Left lung (tissue), 10 donors: ENCODE results near the gene IRAK4. TPM values are rescaled to one million over a fixed set of nuclear protein-coding genes. Genes with fewer than 3 reads are reported as not detected.

Source experiments
- ATAC-seq: fragments of 200-7000 bp; cut with Tn5 transposase; one replicate; pipeline ENCODE4 v1.9.1; 2020; ENCODE audit warnings: moderate library complexity
- DNase-seq, 4 donors: peaks; one replicate each; pipeline ENCODE4 v3.0.0-alpha.2; 2013 to 2020
- H3K27ac ChIP-seq, 2 donors: fragments of 200-600 bp; sonication (generic) in 1 of 2; one replicate each; pipeline versions ENCODE4 v1.5.0 to v1.8.0; 2020 to 2021
- H3K27me3 ChIP-seq, 2 donors: fragments of 200-600 bp; sonication (generic) in 1 of 2; one replicate each; pipeline versions ENCODE4 v1.5.0 to v1.8.0; 2020 to 2021
- H3K36me3 ChIP-seq, 2 donors: fragments of 200-600 bp; sonication (generic) in 1 of 2; one replicate each; pipeline versions ENCODE4 v1.5.0 to v1.8.0; 2020 to 2021
- H3K4me1 ChIP-seq, 2 donors: fragments of 200-600 bp; one replicate each; pipeline ENCODE4 v1.8.0; 2021
- H3K4me3 ChIP-seq, 2 donors: fragments of 200-600 bp; sonication (generic) in 1 of 2; one replicate each; pipeline versions ENCODE4 v1.5.0 to v1.8.0; 2020 to 2021; ENCODE audit warnings: mild to moderate bottlenecking in 1 of 2
- H3K9me3 ChIP-seq, 2 donors: fragments of 200-600 bp; sonication (generic) in 1 of 2; one replicate each; pipeline versions ENCODE4 v1.5.0 to v1.8.0; 2020 to 2021
- intact Hi-C, 2 donors: fragments of 100-400 bp; cut with DNase I; formaldehyde crosslinking; loops; one replicate each; pipeline versions ENCODE4 v1.11.2 to v1.14.2; 2022
- polyA plus RNA-seq, 6 donors: library from polyadenylated mRNA; unstranded; fragments of 120-200 nt; gene quantifications; one replicate each; pipeline ENCODE4 v1.2.1, GENCODE V29; 2013; ENCODE audit not compliant: insufficient read length in 6 of 6
- total RNA-seq, 2 donors: library from RNA; stranded (reverse); fragmentation: NEBNext Ultra II Directional; extraction: Animal tissue kit (Norgen Biotek cat#: 25700); gene quantifications; one replicate each; pipeline ENCODE4 v1.2.1, GENCODE V29; 2021
- TF ChIP-seq, protein P1 (sequence below), 2 donors: fragments of 200-600 bp; sonication (generic) in 1 of 2; IDR thresholded peaks; one replicate each; pipeline versions ENCODE4 v1.5.0 to v1.8.0; 2021; ENCODE audit warnings: antibody characterized with exemption in 2 of 2
- donor health status: DM: no; HTN: yes; CAD: no.
- donor health status: DM: no; HTN: no; CAD: no.

The IRAK4 gene
- total and polyA plus RNA-seq, 8 donors, result 14.3 to 28.4 (median 18.6) TPM

DNA sequence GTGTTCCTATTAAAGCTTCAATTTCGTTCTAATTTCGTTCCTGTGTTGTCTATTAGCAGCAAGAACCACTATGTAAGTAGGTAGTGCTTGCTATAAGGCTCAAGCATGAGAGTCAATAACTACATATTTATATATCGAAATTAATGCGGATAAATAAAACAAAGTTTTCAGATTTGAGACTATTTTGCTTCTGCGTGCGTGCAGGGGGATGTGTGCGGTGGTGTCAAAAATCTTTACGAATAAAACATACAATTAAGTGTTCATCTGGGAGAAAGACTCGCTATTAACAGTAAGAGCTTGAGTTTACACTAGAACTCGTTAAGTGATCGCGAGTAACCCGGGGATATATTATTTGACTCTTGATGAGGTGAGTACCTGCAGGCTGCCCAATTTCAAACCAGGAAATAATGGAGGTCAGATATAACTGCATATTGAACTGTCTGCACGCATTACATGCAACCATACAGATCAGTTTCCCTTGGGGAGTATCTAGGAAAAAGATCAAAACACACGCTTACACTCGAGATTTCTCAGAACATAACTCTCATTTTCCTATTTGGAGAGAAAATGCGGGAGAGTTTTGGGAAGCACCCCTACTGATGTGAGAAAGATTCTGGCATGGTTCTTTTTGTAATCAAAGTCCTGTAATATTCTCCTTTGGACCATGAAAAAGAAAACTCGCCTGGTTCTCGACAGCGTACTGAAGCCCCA lies 46.6 kb downstream of the IRAK4 start:
- Histone ChIP-seq H3K9me3 (no peaks in the 10 kb centered on the region), H3K27ac (peak overlapping the region; percentile 96 to 98), H3K4me1 (peaks cover 0 to 47% of the 10 kb centered on the region in 2 donors), H3K27me3 (no peaks in the 10 kb centered on the region), H3K4me3 (peak overlapping the region; percentile 74 to 78), H3K36me3 (peaks cover 0 to 29% of the 10 kb centered on the region in 2 donors)
- intact Hi-C loops, result no loop called here
- TF ChIP-seq, protein P1, sequence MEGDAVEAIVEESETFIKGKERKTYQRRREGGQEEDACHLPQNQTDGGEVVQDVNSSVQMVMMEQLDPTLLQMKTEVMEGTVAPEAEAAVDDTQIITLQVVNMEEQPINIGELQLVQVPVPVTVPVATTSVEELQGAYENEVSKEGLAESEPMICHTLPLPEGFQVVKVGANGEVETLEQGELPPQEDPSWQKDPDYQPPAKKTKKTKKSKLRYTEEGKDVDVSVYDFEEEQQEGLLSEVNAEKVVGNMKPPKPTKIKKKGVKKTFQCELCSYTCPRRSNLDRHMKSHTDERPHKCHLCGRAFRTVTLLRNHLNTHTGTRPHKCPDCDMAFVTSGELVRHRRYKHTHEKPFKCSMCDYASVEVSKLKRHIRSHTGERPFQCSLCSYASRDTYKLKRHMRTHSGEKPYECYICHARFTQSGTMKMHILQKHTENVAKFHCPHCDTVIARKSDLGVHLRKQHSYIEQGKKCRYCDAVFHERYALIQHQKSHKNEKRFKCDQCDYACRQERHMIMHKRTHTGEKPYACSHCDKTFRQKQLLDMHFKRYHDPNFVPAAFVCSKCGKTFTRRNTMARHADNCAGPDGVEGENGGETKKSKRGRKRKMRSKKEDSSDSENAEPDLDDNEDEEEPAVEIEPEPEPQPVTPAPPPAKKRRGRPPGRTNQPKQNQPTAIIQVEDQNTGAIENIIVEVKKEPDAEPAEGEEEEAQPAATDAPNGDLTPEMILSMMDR (IDR thresholded peaks at IDR 0.05), result no peak
- DNase-seq (peak in 2 of 4 donors; percentile 15 to 19), ATAC-seq (peak; percentile 35)

DNA sequence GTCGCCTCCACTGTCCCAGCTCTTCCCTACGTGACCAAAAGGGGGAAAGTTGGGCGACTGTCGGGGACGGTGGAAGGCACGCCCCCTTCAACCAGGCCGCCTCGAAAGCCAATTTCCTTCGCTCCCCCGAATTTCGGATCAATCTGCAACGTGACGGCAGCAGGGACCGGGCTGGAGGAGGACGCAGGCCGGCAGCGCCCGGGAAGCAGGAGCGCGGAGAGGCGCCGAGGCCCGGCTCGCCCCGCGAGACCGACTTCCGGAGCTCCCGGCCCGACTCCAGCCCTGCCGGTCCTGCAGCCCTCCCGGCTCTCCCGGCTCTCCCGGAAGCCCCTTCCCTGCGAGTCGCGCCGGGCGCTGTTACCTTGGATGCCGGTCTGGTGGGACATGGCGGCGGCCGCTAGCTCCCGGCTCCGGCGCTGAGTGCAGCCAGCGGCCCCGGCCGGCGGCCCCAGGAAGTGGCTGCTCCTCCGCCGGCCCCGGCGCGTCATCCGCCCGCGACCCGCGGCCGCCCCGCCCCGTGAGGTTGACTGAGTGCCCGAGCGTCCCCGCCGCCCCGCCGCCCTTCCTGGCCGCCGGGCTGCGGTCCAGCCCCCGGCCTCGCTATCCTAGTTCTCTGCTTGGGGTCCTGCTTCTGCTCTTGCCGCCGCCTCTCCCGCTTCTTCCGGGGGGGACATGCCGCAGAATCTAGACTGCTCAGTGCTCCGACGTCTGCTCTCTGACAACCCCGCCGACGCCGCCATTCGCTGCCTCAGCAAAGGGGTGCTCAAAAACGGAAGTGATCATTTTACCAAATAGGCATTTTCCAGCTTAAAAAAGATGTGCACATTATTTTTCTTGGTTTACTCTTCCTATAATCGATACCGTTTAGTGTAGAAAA lies 47.3 kb downstream of the IRAK4 start, which contains the start of gene TWF1:
TSS of gene TWF1 (minus strand) at position 458 of the 877 bp plus-strand sequence. CDS start at position 386, 72 bp downstream.
- ATAC-seq (peak; percentile 99), DNase-seq (peak; percentile 87 to 98 (median 92))
- peaks cover 0 to 4% of the 10 kb centered on the region in 2 donors for H3K27me3 ChIP-seq
- intact Hi-C loops, result no loop called here
- H3K4me3 ChIP-seq, result peak within 1 kb of the TSS; percentile 74 to 78
- H3K27ac ChIP-seq, result peak within 1 kb of the TSS; percentile 96 to 98
- H3K4me1 ChIP-seq, result peaks cover 0 to 47% of the 10 kb centered on the region in 2 donors
- no peaks in the 10 kb centered on the region for H3K9me3 ChIP-seq
- TF ChIP-seq, protein P1 (IDR thresholded peaks at IDR 0.05), result peak; percentile 14 to 19
- H3K36me3 ChIP-seq, result peaks cover 0 to 21% of the 10 kb centered on the region in 2 donors

DNA sequence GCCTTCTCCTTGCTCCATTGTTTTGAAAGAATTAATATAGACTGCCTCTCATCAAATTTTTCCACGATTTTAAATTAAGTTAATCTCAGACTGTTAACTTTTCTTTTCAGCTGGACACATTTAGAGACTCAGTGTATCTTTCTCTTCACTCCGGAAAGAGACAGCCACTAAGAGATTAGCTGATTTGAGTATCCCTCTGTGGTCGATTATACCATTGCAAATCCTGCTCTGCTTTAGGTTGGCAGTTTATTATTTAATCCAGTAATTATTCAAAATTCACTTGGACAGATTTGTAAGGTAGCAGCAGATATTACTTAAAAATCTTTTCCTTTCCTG lies 48.0 kb downstream of the IRAK4 start:
- no peak for DNase-seq

DNA sequence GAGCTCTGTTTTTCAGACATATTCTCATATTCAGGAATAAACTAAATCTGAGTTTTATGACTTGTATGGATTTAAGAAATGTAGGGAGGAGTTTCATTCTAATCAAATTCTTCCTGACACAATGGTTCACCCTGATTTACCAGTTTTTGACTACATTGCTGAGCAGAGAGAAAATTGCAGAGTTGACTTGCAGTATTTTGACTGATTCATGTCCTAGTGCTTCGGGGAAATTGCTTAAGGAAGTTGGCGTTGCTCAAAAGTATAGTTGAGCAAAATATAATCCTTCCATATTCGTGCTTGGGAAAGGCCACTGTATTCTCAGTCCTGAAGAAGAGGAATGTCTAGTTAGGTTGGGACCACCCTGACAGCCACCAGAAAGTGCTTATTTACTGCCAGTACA lies 48.6 kb downstream of the IRAK4 start:
- no peak for ATAC-seq
- Histone ChIP-seq H3K27me3 (peaks cover 0 to 9% of the 10 kb centered on the region in 2 donors), H3K9me3 (no peaks in the 10 kb centered on the region), H3K4me3 (no peak overlapping the region), H3K4me1 (peaks cover 0 to 46% of the 10 kb centered on the region in 2 donors), H3K27ac (peak overlapping the region in 1 of 2 donors; percentile 98), H3K36me3 (peaks cover 0 to 10% of the 10 kb centered on the region in 2 donors)
- no peak for DNase-seq
- intact Hi-C loops, result no loop called here
- TF ChIP-seq, protein P1 (IDR thresholded peaks at IDR 0.05), result no peak

More for the DNA sequence above, 48.0 kb downstream of the IRAK4 start:
- no peaks in the 10 kb centered on the region for H3K9me3 ChIP-seq
- peaks cover 0 to 9% of the 10 kb centered on the region in 2 donors for H3K27me3 ChIP-seq
- TF ChIP-seq, protein P1 (IDR thresholded peaks at IDR 0.05), result no peak
- ATAC-seq, result no peak
- peaks cover 0 to 47% of the 10 kb centered on the region in 2 donors for H3K4me1 ChIP-seq
- intact Hi-C loops, result no loop called here
- peak overlapping the region; percentile 96 to 98 for H3K27ac ChIP-seq
- peak overlapping the region; percentile 74 to 78 for H3K4me3 ChIP-seq
- H3K36me3 ChIP-seq, result peaks cover 0 to 15% of the 10 kb centered on the region in 2 donors

DNA sequence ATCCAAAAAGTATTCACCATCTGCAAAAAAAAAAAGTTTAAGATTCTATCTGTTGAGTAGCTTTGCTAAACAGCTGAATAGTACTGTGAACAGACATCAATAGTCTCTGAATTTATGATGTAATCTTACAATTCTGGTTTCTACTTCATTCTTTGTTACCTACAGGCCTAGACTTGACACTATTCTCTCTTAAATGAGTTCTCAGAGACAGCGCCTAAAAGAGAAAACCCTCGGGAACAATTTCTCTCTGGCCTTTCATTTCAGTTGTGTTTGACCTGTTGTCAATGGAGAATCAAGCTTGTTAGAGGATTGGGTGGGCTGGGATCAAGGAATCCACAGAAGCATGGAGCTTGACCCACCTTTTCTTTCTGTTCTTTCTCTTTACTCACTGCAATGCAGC lies 53.3 kb downstream of the IRAK4 start:
- intact Hi-C loops, result no loop called here
- no peak for DNase-seq
- TF ChIP-seq, protein P1 (IDR thresholded peaks at IDR 0.05), result no peak

More for the DNA sequence above, 53.3 kb downstream of the IRAK4 start:
- Histone ChIP-seq H3K4me1 (peaks cover 0 to 10% of the 10 kb centered on the region in 2 donors), H3K27ac (no peak overlapping the region), H3K36me3 (no peaks in the 10 kb centered on the region), H3K4me3 (no peak overlapping the region), H3K9me3 (no peaks in the 10 kb centered on the region), H3K27me3 (peaks cover 0 to 23% of the 10 kb centered on the region in 2 donors)
- ATAC-seq, result no peak
